Kidney (tissue), 14 donors: ENCODE data around the gene PPP1R37. TPM values are rescaled to one million over a fixed set of nuclear protein-coding genes. Genes with fewer than 3 reads are reported as not detected.

Source experiments
- DNase-seq, 5 donors: peaks; one replicate each; pipeline ENCODE4 v3.0.0-alpha.2; 2013 to 2020
- FAIRE-seq: peaks from 2 replicates; lab custom pipeline; 2012; peaks lifted over from hg19 to GRCh38; lab: Jason Lieb, UNC
- H3K27ac ChIP-seq, 2 donors: one replicate each; pipeline ENCODE4 v1.7.0; 2013; ENCODE audit warnings: low read depth in 2 of 2, low read length in 2 of 2, inconsistent platforms in 1 of 2
- H3K27me3 ChIP-seq: one replicate; pipeline ENCODE4 v1.7.1; 2013; ENCODE audit warnings: low read length, inconsistent platforms; ENCODE audit not compliant: control insufficient read depth, insufficient read depth
- H3K36me3 ChIP-seq, 3 donors: one replicate each; pipeline versions ENCODE4 v1.7.0 to v1.7.1; 2013; ENCODE audit warnings: low read length in 3 of 3, control low read depth in 1 of 3, inconsistent platforms in 1 of 3; ENCODE audit not compliant: insufficient read depth in 3 of 3, control insufficient read depth in 2 of 3
- H3K4me1 ChIP-seq, 3 donors: one replicate each; pipeline versions ENCODE4 v1.7.0 to v1.7.1; 2013; ENCODE audit warnings: low read length in 3 of 3, inconsistent platforms in 1 of 3, low read depth in 1 of 3; ENCODE audit not compliant: control insufficient read depth in 2 of 3, insufficient read depth in 2 of 3
- H3K4me3 ChIP-seq, 3 donors: one replicate each; pipeline versions ENCODE4 v1.7.0 to v1.8.1; 2013; ENCODE audit warnings: low read length in 3 of 3, control low read depth in 1 of 3, inconsistent platforms in 1 of 3
- H3K9ac ChIP-seq, 3 donors: one replicate each; pipeline versions ENCODE4 v1.7.0 to v1.7.1; 2013; ENCODE audit warnings: low read length in 3 of 3, control low read depth in 1 of 3, inconsistent platforms in 1 of 3
- H3K9me3 ChIP-seq, 3 donors: one replicate each; pipeline versions ENCODE4 v1.7.0 to v1.7.1; 2013; ENCODE audit warnings: low read length in 3 of 3, control low read depth in 1 of 3, inconsistent platforms in 1 of 3; ENCODE audit not compliant: control insufficient read depth in 2 of 3, insufficient read depth in 1 of 3
- intact Hi-C: fragments of 100-400 bp; cut with DNase I; formaldehyde crosslinking; loops from one replicate; pipeline ENCODE4 v1.11.1; 2022
- polyA plus RNA-seq: library from polyadenylated mRNA; stranded (reverse); fragments of 350-450 nt; fragmentation: Illumina TruSeq; extraction: RNeasy Lipid Tissue Mini Kit (QIAGEN cat#74804); gene quantifications from one replicate; pipeline ENCODE4 v1.2.3, GENCODE V29; 2014; ENCODE audit warnings: low read depth, low replicate concordance; ENCODE audit not compliant: insufficient read depth
- total RNA-seq: library from RNA; stranded (reverse); fragmentation: NEBNext Ultra II Directional; extraction: Animal tissue kit (Norgen Biotek cat#: 25700); gene quantifications from one replicate; pipeline ENCODE4 v1.2.1, GENCODE V29; 2021
- TF ChIP-seq, protein P1 (sequence below): IDR thresholded peaks from 3 replicates; pipeline ENCODE4 v1.5.1; 2012; ENCODE audit warnings: mild to moderate bottlenecking, moderate library complexity, borderline replicate concordance; ENCODE audit not compliant: insufficient read depth; ENCODE audit errors: extremely low read depth
- donor health status: control.
- donor health status: control.
- donor health status: control.
- donor health status: control.
- donor health status: control.
- donor health status: DM: yes; HTN: yes; CAD: no.
- donor health status: Normal renal cell carcinoma (clear cell type).

PPP1R37 gene
- total and polyA plus RNA-seq, 2 donors from 2014 or later = 21.6 to 33.0 TPM

DNA sequence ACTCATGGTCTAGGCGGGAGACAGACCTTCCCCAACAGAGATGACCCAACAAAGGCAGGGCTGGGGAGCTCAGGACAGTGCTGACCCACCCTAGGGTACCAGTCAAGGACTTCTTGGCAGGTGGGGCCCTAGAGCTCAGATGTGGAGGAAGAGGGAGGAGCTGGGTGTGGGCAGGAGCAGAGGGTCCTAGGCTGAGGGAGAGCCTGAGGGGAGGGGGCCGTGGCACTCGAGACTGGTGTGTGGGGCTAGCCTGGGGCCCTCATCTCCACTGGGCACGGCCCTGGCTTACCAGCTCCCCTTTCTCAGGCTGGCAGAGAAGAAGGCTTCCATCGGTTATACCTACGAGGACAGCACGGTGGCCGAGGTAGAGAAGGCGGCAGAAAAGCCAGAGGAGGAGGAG lies 35.5 kb upstream of the PPP1R37 start:
- Histone ChIP-seq H3K9ac (no peak overlapping the region), H3K9me3 (no peaks in the 10 kb centered on the region), H3K27ac (no peak overlapping the region), H3K36me3 (peaks cover 6 to 61% (median 39%) of the 10 kb centered on the region in 3 donors), H3K4me3 (no peak overlapping the region), H3K27me3 (no peaks in the 10 kb centered on the region), H3K4me1 (no peaks in the 10 kb centered on the region)
- intact Hi-C loops = no loop called here
- TF ChIP-seq, protein P1, sequence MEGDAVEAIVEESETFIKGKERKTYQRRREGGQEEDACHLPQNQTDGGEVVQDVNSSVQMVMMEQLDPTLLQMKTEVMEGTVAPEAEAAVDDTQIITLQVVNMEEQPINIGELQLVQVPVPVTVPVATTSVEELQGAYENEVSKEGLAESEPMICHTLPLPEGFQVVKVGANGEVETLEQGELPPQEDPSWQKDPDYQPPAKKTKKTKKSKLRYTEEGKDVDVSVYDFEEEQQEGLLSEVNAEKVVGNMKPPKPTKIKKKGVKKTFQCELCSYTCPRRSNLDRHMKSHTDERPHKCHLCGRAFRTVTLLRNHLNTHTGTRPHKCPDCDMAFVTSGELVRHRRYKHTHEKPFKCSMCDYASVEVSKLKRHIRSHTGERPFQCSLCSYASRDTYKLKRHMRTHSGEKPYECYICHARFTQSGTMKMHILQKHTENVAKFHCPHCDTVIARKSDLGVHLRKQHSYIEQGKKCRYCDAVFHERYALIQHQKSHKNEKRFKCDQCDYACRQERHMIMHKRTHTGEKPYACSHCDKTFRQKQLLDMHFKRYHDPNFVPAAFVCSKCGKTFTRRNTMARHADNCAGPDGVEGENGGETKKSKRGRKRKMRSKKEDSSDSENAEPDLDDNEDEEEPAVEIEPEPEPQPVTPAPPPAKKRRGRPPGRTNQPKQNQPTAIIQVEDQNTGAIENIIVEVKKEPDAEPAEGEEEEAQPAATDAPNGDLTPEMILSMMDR = no peak
- no peak for FAIRE-seq
- no peak for DNase-seq

DNA sequence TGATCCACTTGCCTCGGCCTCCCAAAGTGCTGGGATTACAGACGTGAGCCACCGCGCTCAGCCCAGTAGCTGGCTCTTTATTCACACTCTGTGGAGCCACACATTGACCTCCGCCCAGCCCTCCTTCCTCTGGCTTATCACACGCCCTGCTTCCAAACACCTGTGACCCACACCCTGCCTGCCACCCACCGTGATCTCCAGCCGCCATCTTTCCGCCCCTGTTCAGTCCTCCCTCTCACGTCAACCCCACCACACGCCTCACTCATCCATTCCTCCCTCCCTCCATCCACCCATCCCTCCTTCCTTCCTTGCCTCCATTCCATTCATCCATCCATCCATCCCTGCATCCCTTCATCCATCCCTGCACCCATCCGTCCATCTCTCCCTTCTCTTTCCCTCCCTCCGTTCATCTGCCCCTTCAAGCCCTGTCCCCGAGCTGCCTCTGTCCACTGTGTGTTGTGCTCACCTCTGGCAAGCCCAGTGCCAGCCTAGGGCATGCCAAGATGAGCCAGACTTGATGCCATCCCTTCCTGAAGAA lies 34.3 kb upstream of the PPP1R37 start:
- H3K36me3 ChIP-seq = peaks cover 6 to 61% (median 42%) of the 10 kb centered on the region in 3 donors
- TF ChIP-seq, protein P1 = no peak
- intact Hi-C loops = no loop called here
- no peaks in the 10 kb centered on the region for H3K9me3 ChIP-seq
- no peak overlapping the region for H3K4me3 ChIP-seq
- FAIRE-seq (no peak), DNase-seq (no peak)
- no peaks in the 10 kb centered on the region for H3K27me3 ChIP-seq
- no peaks in the 10 kb centered on the region for H3K4me1 ChIP-seq
- H3K9ac ChIP-seq = no peak overlapping the region
- no peak overlapping the region for H3K27ac ChIP-seq

DNA sequence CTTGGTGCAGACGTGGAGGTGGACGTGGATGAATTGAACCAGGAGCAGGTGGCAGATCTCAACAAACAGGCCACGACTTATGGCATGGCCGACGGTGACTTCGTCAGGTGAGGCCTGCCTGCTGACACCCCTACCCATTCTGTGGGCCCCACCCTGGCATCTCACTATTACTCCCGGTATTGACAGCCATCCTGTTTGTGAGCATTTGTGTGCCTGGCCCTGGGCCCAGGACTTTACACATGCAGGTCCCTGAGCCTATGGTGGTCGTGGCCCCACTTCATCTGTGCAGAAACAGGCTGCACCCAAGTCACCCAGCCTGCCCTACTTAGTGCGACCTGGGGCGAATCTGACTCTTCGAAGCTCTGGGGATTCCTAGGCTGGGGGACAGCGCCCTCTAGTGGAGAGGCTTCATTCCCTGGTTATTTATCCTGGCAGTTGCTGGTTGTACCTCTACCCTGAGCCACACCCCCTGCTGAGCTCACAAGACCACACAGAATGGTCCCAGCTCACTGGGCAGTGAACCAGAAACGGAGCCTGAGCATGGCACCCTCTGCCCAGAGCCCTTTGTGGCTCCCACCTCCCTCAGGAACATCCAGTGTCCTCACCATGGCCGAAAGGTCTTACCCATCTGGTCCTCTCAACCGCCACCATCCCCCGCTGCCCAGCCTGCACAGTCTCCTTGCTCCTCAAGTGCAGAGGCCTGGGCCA lies 33.6 kb upstream of the PPP1R37 start:
- no peaks in the 10 kb centered on the region for H3K4me1 ChIP-seq
- H3K9ac ChIP-seq = no peak overlapping the region
- no peaks in the 10 kb centered on the region for H3K9me3 ChIP-seq
- intact Hi-C loops = no loop called here
- H3K27me3 ChIP-seq = no peaks in the 10 kb centered on the region
- H3K4me3 ChIP-seq = no peak overlapping the region
- H3K27ac ChIP-seq = no peak overlapping the region
- no peak for FAIRE-seq
- TF ChIP-seq, protein P1 = peak; percentile 75
- H3K36me3 ChIP-seq = peaks cover 6 to 60% (median 42%) of the 10 kb centered on the region in 3 donors
- peak; percentile 63 to 79 (median 75) for DNase-seq
